ENCODE data around the gene GPD1.

Gene GPD1

DNA sequence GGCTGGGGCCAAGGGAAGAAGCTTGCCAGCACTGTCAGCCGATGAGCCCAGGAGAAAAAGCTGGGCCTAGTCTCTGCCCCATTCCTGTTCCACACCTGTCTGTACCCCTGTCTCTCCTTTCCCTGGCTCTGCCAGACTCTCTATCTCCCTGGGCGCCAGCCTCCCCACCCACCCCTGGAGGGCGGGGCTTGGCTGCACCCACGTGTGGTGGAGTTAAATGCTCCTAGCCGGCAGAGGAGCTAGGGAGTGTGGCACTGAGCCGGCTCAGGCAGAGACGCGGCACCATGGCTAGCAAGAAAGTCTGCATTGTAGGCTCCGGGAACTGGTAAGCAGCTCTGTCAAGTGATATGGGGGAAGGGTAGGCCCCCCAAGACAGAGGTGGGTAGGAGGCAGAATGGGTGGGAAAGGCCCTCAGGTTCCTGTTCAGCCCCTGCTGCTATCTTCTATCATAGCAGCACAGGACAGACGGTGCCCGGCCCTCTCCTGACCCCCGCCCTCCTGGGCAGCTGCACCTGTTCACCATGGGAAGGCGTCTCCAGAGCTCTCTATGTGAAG lies at the start of gene GPD1:
GPD1 (plus strand) TSS at position 242 of the 555 bp plus-strand sequence; CDS start at position 285, 43 bp downstream.
- DNase-seq = peak; percentile 22 to 43

DNA sequence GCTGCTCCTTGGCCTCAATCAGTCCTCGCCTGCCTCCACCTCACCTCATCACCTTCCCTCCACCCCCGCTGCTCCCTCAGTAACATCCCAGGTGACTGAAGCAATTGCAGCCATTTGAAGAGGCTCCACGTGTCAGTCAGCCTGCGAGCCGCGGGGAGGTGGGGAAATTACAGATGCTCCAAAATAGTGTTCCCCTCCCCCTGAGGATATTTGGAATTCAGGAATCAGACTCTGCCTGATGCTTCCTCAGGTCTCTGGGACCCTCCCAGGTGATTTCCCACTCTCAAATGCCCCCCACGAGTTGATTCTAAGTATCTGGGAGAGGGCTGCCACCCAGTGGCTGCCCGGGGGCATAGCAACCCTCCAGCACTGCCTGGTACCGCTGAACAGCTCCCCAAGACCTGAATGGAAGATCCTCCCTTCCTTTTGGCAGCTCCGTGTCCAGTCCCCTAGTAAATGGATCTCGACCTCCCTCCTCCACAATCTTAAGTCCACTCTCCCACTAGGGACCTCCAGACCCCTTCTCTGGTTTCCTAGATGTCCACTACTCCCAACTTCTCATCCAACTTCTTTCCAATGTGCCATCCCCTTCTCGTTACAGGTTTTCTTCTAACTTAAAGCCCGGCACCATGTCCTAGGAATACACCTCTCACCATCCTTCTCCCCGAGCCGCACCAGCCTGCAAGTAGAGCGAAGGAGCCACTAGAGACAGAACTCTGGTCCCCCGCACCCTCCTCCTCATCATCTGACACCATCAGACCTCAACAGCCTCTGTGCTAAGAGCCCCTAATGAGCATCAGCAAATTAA lies 47.8 kb upstream of the GPD1 start:
- peak in 1 of 2 donors; percentile 69 for DNase-seq

DNA sequence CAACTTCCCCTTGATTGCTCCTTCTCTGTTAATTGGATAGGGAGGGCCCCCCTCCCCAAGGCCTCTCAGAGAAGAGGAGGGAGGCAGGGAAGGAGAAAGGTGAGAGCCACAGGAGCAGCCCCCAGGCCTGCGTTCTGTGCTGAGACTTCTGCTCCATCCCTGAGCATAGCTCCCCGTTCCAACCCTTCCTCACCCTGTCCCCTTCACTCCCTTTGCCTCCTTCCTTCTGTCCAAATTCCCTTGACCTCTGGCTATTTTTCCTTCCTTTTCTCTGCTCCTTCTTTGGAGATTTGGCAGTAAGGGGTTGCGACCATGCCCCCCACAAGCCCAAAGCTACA lies 47.2 kb upstream of the GPD1 start:
- no peak for DNase-seq

DNA sequence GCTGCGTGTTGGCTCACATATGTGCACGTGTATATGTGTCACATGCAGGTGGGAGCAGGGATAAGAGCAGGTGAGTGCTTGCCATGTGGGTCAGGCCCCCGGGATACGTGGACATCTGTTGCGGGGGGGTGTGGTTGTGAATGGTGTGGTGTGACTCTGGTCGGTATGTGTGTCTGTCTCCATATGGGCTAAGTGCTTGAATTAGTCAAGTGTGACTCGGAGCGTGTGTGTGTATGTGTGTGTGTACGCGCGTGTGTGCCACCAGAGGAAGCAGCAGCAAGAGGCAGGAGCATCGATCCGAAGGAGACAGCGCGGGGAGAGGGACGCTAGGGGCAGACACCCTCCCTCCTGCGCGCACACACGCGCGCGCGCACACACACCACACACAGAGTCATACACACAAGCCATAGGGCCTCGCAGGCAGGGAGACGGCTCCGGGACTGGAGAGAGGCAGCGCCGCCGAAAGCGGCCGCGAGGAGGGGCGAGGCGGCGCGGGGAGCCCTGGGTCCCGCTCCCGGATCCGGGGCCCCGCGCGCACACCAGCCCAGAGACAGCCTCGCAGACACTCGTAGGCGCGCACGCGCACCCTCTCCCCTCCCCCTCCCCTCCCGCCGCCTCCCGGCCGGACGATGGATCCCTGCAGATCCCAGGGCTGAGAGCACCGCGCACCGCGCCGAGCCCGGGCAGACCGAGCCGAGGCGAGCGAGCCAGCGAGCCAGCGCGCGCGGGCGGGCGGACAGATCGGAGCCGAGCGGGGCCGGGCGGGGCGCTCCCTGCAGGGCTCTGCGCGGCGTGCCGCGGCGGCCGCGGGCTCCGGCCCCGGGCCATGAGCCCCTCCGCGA lies 46.6 kb upstream of the GPD1 start, which contains the start of gene ASIC1:
ASIC1 (plus strand) TSS at position 597 of the 842 bp plus-strand sequence. CDS start 1,171 bp downstream, outside the sequence.
- DNase-seq = no peak

DNA sequence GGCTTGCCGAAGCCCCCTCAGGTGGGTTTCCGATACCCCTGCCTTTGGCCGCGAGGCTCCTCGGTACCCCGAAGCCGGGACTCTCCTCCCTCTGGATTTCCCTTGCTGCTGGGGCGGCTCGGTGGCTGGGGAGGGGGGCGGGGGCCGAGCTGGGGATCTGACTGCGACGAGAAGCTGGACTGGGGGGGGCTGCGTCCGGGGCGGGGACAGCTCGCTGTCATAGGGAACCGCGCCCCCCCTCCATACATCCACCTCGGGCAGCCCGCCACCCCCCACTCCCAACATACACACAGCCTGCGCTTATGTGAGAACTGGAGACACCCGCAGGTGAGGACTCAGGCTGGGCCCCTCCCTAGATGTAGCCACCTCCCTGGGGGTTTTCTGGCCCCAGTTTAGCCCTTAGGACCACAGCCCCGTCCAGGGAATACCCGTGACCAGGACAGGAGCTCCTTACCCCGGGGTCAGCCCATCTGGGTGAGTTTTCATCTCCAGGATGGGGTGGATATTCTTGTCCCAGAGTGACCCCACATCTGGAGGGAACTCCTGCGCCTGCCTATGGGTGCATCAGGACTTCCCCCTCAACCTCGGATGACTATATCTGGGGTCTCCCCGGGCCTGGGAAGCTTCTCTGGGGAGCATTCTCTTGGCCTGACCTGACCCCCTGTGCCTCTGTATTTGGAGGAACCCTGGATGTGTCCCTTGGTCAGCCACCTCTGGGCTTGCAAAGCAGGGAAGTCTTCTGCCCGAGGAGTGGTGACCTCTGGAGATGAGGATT lies 45.7 kb upstream of the GPD1 start:
- no peak for DNase-seq

DNA sequence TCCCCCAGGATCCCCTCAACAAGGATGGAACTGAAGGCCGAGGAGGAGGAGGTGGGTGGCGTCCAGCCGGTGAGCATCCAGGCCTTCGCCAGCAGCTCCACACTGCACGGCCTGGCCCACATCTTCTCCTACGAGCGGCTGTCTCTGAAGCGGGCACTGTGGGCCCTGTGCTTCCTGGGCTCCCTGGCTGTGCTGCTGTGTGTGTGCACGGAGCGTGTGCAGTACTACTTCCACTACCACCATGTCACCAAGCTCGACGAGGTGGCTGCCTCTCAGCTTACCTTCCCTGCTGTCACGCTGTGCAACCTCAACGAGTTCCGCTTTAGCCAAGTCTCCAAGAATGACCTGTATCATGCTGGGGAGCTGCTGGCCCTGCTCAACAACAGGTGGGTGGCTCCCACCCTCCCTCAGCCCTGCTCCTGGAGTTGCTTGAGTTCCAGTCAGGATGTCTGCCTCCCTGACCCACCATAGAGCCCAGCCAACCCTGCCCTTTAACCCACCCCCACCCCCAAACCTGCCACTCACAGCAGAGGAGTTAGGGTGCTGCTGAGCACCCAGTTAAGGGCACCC lies 45.0 kb upstream of the GPD1 start:
- DNase-seq = no peak

DNA sequence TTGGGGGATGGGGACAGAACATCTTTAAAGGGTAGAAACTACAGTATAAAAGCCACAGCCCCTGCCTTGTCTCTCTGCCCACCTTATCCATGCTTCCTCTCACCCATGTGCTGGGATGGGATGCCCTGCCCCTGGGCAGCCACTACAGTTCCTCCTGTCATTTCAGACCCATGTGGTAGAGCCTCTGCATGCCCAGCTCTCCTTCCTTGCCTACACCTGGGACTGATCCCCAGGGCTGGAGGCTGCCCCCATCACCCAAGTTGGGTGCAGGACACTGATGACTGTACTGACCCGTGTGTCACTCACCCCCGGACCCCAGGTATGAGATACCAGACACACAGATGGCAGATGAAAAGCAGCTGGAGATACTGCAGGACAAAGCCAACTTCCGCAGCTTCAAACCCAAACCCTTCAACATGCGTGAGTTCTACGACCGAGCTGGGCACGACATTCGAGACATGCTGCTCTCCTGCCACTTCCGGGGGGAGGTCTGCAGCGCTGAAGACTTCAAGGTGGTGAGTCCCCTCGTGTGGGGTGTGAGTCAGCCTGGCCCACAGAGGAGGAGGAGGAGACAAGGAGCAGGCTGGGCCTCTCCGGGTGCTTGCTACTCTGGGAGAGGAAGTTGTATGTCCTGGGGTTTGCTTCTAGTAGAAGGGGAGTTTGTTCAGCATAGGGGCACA lies 44.2 kb upstream of the GPD1 start:
- DNase-seq = peak; percentile 47 to 65

DNA sequence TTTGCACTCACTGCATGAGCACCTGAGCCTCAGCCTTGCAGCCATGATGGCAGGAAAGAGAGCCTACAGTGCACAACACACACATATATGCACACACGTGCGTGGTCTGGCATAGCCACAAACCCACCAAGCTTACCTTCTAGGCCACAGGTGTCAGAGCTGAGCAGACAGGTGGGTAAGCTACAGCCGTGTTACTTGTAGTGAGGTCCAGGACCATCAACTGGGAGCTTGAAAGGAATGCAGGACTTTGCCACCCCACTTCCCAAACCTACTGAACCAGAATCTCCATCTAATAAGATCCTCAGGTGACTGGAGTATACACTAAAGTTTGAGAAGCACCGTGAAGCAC lies 43.7 kb upstream of the GPD1 start:
- DNase-seq = no peak

DNA sequence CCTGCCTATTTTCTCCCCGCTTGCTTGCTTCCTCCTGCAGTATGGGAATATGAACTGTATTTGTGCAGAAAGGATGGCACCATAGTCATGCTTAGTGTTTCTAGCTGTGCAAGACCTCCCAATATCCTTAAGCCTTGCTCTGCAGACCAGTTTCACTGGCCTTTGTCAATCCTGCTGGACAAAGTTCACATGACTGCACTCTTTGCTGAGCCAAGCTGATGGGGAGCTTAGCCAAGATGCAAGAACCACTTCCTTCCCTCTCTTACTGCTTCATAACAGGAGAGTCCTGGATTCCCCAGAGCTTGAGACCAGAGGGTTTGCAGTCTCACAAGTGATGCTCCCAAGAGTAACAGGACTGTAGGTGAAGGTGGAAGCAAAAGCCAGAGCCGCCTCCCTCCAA lies 42.6 kb upstream of the GPD1 start:
- peak; percentile 47 to 57 for DNase-seq

DNA sequence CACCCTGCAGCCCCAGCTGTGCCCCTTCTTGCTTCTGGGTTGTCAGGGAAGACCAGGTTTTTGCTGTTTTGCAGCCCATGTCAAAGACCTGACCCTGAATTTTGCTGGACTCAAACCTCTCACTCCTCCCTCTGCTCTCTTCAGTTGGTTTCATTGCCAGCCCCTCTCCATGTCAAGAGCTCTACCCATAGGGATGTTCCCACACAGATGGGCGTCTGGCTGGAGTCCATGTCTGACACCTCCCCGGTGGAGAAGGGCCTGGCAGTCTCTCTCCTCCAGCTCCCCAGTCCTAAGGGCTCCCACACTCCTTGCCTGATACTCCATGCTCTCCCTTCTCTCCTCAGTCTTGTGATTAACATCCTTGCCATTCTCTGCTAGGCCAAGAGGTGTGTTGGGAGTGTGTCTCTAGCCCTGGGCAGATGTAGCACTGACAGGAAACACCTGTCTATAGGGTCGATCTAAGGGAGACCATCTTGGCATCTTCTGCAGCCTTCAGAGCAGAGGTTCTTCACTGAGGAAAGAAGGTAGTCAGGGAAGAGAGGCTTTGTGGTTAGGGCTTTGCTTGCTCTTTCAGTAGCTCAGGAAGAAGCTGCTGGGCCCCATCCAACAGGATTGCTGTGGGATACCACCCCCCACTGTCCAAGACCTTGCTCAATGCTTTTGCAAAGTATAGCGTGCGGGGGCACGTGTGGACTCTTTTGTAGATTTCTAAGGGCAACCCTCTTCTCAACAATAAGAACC lies 41.7 kb upstream of the GPD1 start:
- no peak for DNase-seq

DNA sequence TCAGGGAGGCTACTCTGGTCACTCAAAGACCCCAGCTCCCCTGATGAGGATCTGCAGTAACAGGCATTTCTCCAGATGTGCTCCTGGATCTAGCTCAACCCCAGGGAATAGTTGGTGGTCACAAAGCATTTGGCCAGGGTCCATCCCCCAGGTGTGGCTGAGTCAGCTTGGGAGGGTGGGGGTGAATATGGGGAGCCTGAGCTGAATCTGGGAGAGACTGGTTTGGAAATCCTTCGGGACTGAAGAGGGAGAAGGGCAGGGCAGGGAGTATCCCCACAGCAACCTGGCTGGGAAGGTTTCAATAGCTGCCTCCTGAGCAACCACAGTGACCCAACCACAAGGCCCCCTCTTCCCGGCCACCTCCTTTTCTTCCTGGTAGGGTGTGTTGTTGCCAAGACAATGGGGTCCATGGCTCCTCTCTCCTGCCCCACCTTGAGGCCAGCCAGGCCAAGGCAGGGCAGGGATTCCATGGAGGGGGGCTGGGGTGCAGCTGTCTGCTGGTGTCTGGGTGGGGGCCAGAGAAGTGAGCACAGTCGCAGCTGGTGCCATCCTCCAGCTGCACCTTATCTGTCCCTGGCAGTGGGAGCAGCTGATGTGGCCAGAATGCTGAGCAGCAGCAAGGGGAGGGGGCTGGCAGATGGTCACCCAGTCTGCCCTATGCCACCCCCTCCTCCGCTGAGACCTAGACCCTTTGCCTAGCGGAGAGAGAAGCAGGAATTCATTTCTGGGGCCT lies 40.9 kb upstream of the GPD1 start:
- DNase-seq = no peak

DNA sequence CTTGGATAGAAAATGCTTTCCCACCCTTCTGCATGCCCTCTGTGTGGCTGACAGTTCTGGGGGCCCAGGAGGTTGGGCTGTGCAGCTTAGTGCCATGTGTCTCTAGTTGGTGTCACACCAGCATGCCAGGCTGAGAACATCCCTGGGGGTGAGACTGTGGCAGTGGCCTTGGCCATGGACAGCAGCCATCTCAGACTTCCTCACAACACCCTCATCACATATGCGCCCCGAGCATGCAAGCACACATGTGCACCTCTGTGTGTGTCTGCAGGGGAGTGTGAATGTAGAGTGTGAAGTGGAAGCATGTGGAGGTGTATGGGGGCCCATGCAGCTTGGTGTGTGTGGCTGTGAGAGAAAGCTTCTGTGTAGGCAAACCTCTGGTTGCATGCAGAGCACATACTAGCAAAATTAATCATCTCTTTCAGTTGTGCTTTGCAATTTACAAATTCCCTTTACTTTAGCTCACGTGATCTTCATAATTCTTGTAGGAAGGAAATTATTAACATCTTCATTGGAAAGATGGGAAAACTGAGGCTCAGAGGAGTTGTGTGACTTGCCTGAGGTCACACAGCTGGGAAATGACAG lies 38.0 kb upstream of the GPD1 start:
- no peak for DNase-seq

DNA sequence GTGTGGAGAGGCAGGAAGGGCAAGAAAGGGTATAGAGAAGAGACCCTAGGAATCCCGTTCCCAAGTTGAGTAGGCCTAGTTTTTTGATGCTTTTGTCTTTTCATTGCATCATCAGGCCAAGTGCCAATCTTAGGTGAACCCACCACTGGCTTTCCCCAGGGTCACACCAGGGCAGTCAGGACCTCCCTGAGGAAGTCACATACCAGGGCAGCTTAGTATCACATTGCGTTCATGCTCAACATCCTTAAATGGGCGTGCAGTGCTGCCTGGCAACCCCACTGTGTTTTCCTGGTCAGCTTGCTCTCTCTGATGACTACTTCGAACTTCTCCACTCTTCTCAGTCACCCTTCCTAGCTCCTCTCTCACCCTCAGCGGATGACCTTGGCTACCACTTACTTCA lies 37.4 kb upstream of the GPD1 start:
- peak; percentile 62 to 84 for DNase-seq

DNA sequence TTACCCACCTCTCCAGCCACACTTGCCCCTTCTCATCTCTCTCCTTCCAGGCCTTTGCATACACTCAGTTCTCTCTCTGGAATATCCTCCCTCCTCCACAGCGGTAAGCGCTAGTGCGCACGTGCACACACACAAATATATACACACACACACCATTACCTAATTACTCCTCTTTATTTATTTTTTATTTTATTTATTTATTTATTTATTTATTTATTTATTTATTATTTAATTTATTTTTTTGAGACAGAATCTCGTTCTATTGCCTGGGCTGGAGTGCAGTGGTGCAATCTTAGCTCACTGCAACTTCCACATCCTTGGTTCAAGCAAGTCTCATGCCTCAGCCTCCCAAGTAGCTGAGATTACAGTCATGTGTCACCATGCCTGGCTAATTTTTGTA lies 34.7 kb upstream of the GPD1 start:
- no peak for DNase-seq

DNA sequence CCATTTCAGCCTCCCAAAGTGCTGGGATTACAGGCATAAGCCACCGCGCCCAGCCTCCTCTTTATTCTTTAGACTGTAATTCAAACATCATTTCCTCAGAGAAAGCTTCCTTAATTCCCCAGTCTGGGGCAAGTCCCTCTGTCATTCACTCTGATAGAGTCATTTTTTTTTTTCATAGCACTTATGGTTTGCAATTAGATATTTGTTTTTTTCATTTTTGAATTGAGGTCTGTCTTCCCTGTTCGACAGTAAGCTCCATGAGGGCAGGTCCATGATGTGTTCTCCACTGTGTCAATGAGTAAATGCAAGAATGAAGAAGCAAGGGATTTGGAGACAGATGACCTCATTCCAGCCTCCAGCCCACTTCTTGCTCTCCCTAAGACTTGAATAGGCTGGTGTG lies 34.3 kb upstream of the GPD1 start:
- DNase-seq = peak; percentile 39 to 46

DNA sequence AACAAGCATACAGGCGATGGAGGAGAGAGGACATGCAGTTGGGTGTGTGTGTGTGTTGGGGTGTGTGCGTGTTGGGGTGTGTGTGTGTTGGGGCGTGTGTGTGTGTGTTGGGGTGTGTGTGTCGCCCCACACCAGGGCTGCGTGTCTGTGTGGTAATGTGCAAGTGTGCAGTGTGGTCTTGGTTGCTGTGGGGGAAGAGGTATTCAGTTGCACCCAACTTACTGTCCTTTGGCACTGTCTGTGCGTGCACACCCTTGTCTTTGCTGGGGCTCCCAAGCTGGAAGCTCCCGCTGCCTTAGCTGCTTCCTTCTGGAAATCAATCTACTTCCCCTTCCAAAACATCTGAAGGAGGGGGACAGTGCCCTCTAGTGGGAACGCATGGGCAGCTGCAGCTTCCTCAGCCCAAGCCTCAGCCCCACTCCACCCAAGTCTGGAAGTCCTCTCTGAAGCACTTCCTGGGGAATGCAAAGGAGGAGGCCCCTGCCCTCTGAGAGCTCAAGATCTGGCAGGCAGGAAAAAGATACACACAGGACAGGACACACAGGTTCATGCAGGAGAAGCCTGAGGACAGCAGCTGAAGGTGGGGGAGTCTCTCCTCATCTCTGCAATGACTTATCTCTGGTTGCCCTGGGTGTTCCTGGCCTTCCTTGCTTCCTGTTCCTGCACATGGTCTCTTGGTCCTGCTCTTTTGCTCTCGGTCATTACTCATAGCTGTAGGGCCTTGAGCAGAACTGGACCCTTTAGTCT lies 33.3 kb upstream of the GPD1 start:
- DNase-seq = peak; percentile 73 to 89

DNA sequence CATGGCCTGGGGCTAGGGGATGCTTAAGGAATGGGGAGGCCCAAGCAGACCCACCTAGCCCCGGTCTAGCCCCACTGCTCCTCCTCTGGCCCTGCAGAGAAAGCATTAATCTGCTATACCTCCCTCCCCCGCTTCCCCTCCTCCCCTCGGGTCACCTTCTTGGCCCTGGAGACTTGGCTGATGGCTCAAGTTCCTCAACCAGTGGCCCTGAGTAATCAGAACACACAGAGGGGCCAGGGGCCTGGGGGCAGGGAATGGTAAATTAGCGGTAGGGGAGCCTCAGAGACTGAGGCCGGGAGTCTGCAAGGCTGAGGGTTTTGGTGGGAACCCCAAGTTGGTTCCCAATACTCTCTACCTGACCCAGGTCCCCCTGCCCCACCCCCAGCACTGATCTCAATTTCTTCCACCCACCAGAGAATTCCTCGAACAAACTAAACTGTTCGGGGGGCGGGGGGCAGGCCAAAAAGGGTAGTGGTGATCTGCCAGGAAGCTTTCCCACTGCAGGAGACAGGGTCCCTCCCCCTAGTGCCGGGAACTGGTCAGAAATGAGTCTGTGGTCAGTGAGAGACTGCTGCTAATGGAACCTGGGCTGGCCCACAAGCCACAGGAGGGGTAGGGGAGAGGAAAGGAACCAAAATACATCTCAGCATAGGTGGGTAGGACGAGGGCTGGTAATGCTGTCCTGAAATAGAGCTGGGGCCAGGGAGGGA lies 31.5 kb upstream of the GPD1 start:
- DNase-seq = no peak

DNA sequence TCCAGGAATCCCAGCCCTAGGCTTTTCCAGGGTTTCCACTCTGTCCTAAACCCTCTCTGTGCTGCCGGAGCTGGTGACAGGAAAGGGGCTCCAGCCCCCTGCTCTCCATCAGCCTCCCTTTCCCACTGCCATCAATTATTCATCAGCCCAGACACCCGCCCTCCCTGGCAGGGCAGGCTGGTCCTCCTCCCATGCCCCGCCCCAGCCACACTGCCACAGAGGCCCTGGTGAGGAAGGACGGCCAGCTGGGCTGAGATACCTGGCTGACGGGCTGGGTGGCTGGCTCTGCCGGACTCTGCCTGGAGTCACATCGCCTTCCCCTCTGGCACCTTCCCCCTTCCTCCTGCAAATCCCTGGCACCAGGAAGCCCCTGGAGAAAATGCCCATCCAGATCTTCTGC lies 30.6 kb upstream of the GPD1 start:
- DNase-seq = no peak

DNA sequence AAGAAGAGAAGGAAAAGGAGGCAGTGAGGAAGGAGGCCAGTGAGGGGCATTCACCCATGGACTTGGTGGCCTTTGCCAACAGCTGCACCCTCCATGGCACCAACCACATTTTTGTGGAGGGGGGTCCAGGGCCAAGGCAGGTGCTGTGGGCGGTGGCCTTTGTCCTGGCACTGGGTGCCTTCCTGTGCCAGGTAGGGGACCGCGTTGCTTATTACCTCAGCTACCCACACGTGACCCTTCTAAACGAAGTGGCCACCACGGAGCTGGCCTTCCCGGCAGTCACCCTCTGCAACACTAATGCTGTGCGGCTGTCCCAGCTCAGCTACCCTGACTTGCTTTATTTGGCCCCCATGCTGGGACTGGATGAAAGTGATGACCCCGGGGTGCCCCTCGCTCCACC lies 30.1 kb upstream of the GPD1 start:
- DNase-seq = no peak

Data from inflammatory macrophage treated with lipopolysaccharide for 1 hour (primary cell).